GM23248 (cell line): ENCODE data around the gene TMEM151A. TPM values are rescaled to one million over a fixed set of nuclear protein-coding genes. Genes with fewer than 3 reads are reported as not detected.

Source experiments
- DNase-seq: peaks from one replicate; pipeline ENCODE4 v3.0.0-alpha.2; 2015
- H2AFZ ChIP-seq: fragments of 200-600 bp; sonication (generic); 2 replicates; pipeline ENCODE4 v1.6.1; 2016; ENCODE audit warnings: antibody characterized with exemption
- H3F3A ChIP-seq: fragments of 200-600 bp; sonication (generic); 2 replicates; pipeline ENCODE4 v1.6.1; 2016; ENCODE audit warnings: mild to moderate bottlenecking, antibody characterized with exemption, mixed run types; ENCODE audit not compliant: insufficient read depth
- H3K27ac ChIP-seq: fragments of 200-600 bp; sonication (generic); 2 replicates; pipeline ENCODE4 v1.5.1; 2016; ENCODE audit warnings: mild to moderate bottlenecking
- H3K27me3 ChIP-seq: fragments of 200-600 bp; sonication (generic); replicated peaks from 2 replicates; pipeline ENCODE4 v1.6.1; 2016; ENCODE audit warnings: mild to moderate bottlenecking; ENCODE audit not compliant: insufficient read depth
- H3K36me3 ChIP-seq: fragments of 200-600 bp; sonication (generic); 2 replicates; pipeline ENCODE4 v1.6.1; 2016; ENCODE audit warnings: low read depth, mild to moderate bottlenecking
- H3K4me1 ChIP-seq: fragments of 200-600 bp; sonication (generic); 2 replicates; pipeline ENCODE4 v1.6.1; 2016; ENCODE audit warnings: mild to moderate bottlenecking; ENCODE audit not compliant: insufficient read depth
- H3K4me2 ChIP-seq: fragments of 200-600 bp; sonication (generic); one replicate; pipeline ENCODE4 v1.6.1; 2016; ENCODE audit warnings: mild to moderate bottlenecking; ENCODE audit not compliant: unreplicated experiment
- H3K4me3 ChIP-seq: fragments of 200-600 bp; sonication (generic); 2 replicates; pipeline ENCODE4 v1.5.1; 2016; ENCODE audit warnings: mild to moderate bottlenecking
- H3K79me2 ChIP-seq: fragments of 200-600 bp; sonication (generic); 2 replicates; pipeline ENCODE4 v1.6.1; 2016; ENCODE audit warnings: mild to moderate bottlenecking; ENCODE audit not compliant: insufficient read depth
- H3K9ac ChIP-seq: fragments of 200-600 bp; sonication (generic); 2 replicates; pipeline ENCODE4 v1.6.1; 2016; ENCODE audit warnings: mild to moderate bottlenecking
- H3K9me2 ChIP-seq: fragments of 200-600 bp; sonication (generic); 2 replicates; pipeline ENCODE4 v1.6.1; 2016; ENCODE audit warnings: mixed run types, mild to moderate bottlenecking, moderate library complexity; ENCODE audit not compliant: insufficient read depth
- H3K9me3 ChIP-seq: fragments of 200-600 bp; sonication (generic); one replicate; pipeline ENCODE4 v1.6.1; 2017; ENCODE audit warnings: low read depth
- H4K20me1 ChIP-seq: fragments of 200-600 bp; sonication (generic); 2 replicates; pipeline ENCODE4 v1.6.0; 2016; ENCODE audit not compliant: insufficient read depth
- EZH2 ChIP-seq: fragments of 200-600 bp; sonication (generic); IDR thresholded peaks from 2 replicates; pipeline ENCODE4 v1.6.1; 2018; ENCODE audit warnings: antibody characterized with exemption, mild to moderate bottlenecking; ENCODE audit not compliant: insufficient read depth, poor library complexity, severe bottlenecking
- EZH2phosphoT487 ChIP-seq: fragments of 200-600 bp; sonication (generic); IDR thresholded peaks from 2 replicates; pipeline ENCODE4 v1.6.1; 2018; ENCODE audit warnings: antibody characterized with exemption, moderate library complexity, mild to moderate bottlenecking, low read depth; ENCODE audit not compliant: insufficient read depth
- WGBS, 2 experiments: methylation state at CpG; one replicate each; pipeline ENCODE4 v1.1.6; 2015 to 2017; ENCODE audit warnings: low lambda C conversion rate in 2 of 2, low coverage in 1 of 2; ENCODE audit errors: missing lambda C conversion rate in 2 of 2; 5-methylcytosine and 5-hydroxymethylcytosine counted together
- in situ Hi-C: fragments of 300-500 bp; cut with MboI; formaldehyde crosslinking; loops from 2 replicates; pipeline ENCODE4 v1.15.0; 2020
- polyA plus RNA-seq: library from polyadenylated mRNA; unstranded; fragments of >200 nt; fragmentation: Nextera tagmentation; extraction: Ambion mirVana; gene quantifications from 2 replicates; pipeline ENCODE4 v1.2.1, GENCODE V29; 2016
- total RNA-seq: library from RNA; depleted of rRNA; stranded (reverse); fragments of >200 nt; shearing (Covaris generic); gene quantifications from 2 replicates; pipeline ENCODE4 v1.2.3, GENCODE V29; 2014

Gene TMEM151A
- total and polyA plus RNA-seq, 2 experiments from 2014 or later, result 0.19 to 0.54 TPM

DNA sequence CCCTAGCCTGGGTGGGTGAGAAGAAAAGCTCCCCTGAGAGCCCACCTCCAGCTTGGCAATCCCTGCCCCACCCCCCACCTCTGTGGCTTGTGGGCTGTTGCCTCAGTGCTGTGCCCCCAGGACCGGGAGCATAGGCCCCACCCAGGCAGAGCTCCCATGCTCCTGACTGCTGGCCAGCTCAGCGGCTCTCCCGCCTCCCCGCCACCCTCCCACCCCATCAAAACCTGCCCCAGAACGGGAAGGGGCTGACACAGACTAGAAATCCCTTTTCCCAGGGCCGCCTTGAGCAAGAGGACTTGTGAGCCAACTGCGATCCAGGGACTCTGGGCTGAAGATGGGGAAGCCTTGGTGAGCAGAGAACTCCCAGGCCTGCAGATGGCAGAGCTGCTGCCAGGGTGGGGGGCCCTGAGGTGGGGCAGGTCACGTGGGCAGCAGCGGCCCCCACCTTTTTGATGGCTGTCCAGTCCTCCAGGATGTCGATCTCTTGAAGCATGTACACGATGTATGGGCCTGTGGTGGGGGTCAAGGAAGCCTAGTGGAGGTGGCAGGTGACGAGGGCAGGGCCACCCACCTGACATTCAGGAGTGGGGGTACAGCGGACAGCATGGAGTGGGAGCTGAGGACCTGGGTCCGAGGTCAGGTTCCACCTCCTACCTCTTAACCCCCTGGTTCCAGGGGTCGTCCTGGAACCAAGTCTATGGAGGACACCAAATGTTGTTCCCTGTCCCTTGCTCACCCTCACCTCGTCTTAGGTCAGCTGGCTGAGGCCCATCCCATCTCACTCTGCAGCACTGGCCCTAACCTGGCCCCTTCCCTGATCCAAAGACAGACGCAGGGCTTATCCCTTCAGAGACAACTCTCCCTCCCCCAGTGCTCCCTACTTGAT lies 46.8 kb downstream of the TMEM151A start:
- TF ChIP-seq EZH2phosphoT487 (no peak), EZH2 (no peak)
- in situ Hi-C loops, result no loop called here
- no peaks in the 10 kb centered on the region for H4K20me1 ChIP-seq

DNA sequence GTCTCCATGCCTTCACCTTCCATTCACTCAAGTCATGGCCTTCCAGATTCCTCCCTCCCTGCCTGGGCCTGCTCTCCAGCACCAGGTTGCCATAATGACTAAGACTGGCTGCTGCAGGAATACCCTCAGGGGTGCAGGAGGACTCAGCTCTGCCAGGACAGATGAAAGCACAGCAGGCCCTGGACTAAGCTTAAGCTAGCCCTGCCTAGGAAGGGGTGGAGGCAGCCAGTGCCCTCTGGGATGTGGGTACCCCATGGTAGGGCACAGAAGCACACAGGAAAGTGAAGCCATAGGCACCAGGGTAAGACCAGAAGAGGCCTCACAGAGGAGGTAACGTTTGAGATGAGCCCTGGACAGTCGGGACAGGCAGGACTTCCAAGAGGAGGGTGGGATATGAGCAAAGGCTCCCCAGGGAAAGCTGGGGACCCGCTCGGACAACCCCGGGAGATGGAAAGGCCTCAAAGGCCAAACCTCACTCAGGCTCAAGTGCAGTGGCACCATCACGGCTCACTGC lies 47.5 kb downstream of the TMEM151A start:
- Histone ChIP-seq H3K36me3 (no peaks in the 10 kb centered on the region), H3K9me2 (no peaks in the 10 kb centered on the region), H3F3A (peaks cover 12% of the 10 kb centered on the region), H3K9me3 (no peaks in the 10 kb centered on the region), H3K79me2 (peaks cover 39% of the 10 kb centered on the region), H2AFZ (no peak overlapping the region), H3K4me3 (no peak overlapping the region), H3K4me2 (no peak overlapping the region), H3K27me3 (no peaks in the 10 kb centered on the region), H3K27ac (no peak overlapping the region), H3K4me1 (peaks cover 15% of the 10 kb centered on the region), H3K9ac (no peak overlapping the region), H4K20me1 (no peaks in the 10 kb centered on the region)
- TF ChIP-seq EZH2 (no peak), EZH2phosphoT487 (no peak)
- DNase-seq, result peak; percentile 52
- in situ Hi-C loops, result no loop called here
- WGBS, 2 experiments, result 86 to 95% methylated on average over 6 of the region's 6 CpGs

More for the DNA sequence above, 46.8 kb downstream of the TMEM151A start:
- Histone ChIP-seq H3K27ac (peak overlapping the region; percentile 99; the same call in 1 of the 2 replicates), H3K9ac (peak overlapping the region; percentile 99; the same call in 1 of the 2 replicates), H3K27me3 (no peaks in the 10 kb centered on the region), H3K4me3 (no peak overlapping the region), H3K79me2 (peaks cover 39% of the 10 kb centered on the region), H2AFZ (no peak overlapping the region), H3K4me1 (peaks cover 10% of the 10 kb centered on the region), H3F3A (peaks cover 12% of the 10 kb centered on the region), H3K9me3 (no peaks in the 10 kb centered on the region), H3K4me2 (no peak overlapping the region), H3K9me2 (no peaks in the 10 kb centered on the region), H3K36me3 (no peaks in the 10 kb centered on the region)
- 80 to 82% methylated on average over 13 to 17 of the region's 17 CpGs for WGBS, 2 experiments
- no peak for DNase-seq

DNA sequence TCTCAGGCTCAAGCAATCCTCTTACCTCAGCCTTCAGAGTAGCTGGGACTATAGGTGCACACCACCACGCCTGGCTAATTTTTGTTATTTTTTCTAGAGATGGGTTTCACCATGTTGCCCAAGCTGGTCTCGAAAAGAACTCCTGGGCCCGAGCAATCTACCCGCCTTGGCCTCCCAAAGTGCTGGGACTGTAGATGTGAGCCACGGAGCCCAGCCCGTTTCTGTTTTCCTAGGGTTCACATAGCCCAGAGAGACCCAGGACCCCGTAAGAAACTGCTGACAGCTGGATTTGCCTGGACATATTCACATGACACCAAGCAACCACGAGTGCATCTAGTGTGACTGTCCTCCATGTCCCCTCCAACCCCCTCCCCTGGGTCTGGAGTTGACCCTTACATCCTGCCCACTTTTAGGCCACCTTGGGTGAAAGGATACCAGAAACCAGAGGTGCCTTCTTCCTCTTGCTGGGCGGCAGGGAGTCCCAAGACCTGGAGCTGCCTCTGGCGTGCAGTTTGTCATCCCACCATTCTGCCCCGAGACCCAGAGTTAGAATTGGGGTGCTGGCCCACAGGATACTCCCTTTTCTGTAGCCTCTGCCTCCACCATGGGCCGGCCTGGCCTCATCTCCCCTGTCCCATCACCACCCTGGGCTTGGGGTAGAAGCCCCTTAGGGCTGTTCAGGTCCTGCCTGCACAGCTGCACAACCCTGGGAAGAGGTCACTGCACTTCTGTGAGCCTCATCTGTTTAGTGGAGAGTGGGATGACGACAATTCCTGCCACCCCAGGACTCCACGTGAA lies 48.2 kb downstream of the TMEM151A start:
- Histone ChIP-seq H3K4me3 (no peak overlapping the region), H3K4me2 (no peak overlapping the region), H3K9ac (no peak overlapping the region), H3K36me3 (no peaks in the 10 kb centered on the region), H3F3A (peaks cover 12% of the 10 kb centered on the region), H3K9me3 (no peaks in the 10 kb centered on the region), H3K27me3 (no peaks in the 10 kb centered on the region), H2AFZ (no peak overlapping the region), H3K27ac (no peak overlapping the region), H3K9me2 (no peaks in the 10 kb centered on the region), H4K20me1 (no peaks in the 10 kb centered on the region), H3K79me2 (peaks cover 38% of the 10 kb centered on the region), H3K4me1 (peaks cover 15% of the 10 kb centered on the region)
- in situ Hi-C loops, result no loop called here
- DNase-seq, result no peak
- WGBS, 2 experiments, result 76 to 81% methylated on average over 14 of the region's 14 CpGs
- TF ChIP-seq EZH2phosphoT487, result no peak
- no peak for TF ChIP-seq EZH2
